ENCODE results near the gene MMP26.

The MMP26 gene

GRCh38 chr11:4740735-4741134 is 36.2 kb downstream of the MMP26 start:
- ChIA-PET CTCF (no interaction called here), POLR2A (no interaction called here)
- TF ChIP-seq HDGF (IDR thresholded peaks at IDR 0.05; ENCODE audit: borderline replicate concordance) = no peak
- no peak for TF ChIP-seq FOXK2 (IDR thresholded peaks at IDR 0.05)
- no peak for TF ChIP-seq SP1 (IDR thresholded peaks at IDR 0.05)
- TF ChIP-seq NFRKB (IDR thresholded peaks at IDR 0.05) = no peak
- TF ChIP-seq ARNT (IDR thresholded peaks at IDR 0.05) = no peak
- no peak for TF ChIP-seq LEF1 (IDR thresholded peaks at IDR 0.05; ENCODE audit: borderline replicate concordance)
- no peak for TF ChIP-seq PKNOX1 (IDR thresholded peaks at IDR 0.05)
- no peak for TF ChIP-seq BHLHE40 (IDR thresholded peaks at IDR 0.05; ENCODE audit: borderline replicate concordance)
- TF ChIP-seq FOXM1 (IDR thresholded peaks at IDR 0.05; ENCODE audit: borderline replicate concordance) = no peak
- TF ChIP-seq SUZ12 (IDR thresholded peaks at IDR 0.05) = no peak
- no peak for TF ChIP-seq FOXA1 (IDR thresholded peaks at IDR 0.05)
- TF ChIP-seq L3MBTL2 (conservative IDR thresholded peaks at IDR 0.05) = no peak
- TF ChIP-seq ZNF384 (IDR thresholded peaks at IDR 0.05) = no peak
- no peak for TF ChIP-seq ELF4 (IDR thresholded peaks at IDR 0.05)
- TF ChIP-seq TARDBP (IDR thresholded peaks at IDR 0.05) = no peak
- no peak for TF ChIP-seq CTBP1 (IDR thresholded peaks at IDR 0.05; ENCODE audit: borderline replicate concordance)
- no peak for DNase-seq (ENCODE audit: extremely low spot score)

GRCh38 chr11:4748438-4748837 is 43.9 kb downstream of the MMP26 start:
- no peak for DNase-seq (ENCODE audit: extremely low spot score)
- TF ChIP-seq FOXA1 (IDR thresholded peaks at IDR 0.05) (no peak), NFRKB (IDR thresholded peaks at IDR 0.05) (no peak), FOXM1 (IDR thresholded peaks at IDR 0.05; ENCODE audit: borderline replicate concordance) (no peak), ELF4 (IDR thresholded peaks at IDR 0.05) (no peak), SUZ12 (IDR thresholded peaks at IDR 0.05) (no peak), PKNOX1 (IDR thresholded peaks at IDR 0.05) (no peak), TARDBP (IDR thresholded peaks at IDR 0.05) (no peak), ZNF384 (IDR thresholded peaks at IDR 0.05) (no peak), LEF1 (IDR thresholded peaks at IDR 0.05; ENCODE audit: borderline replicate concordance) (no peak), HDGF (IDR thresholded peaks at IDR 0.05; ENCODE audit: borderline replicate concordance) (no peak), BHLHE40 (IDR thresholded peaks at IDR 0.05; ENCODE audit: borderline replicate concordance) (no peak), FOXK2 (IDR thresholded peaks at IDR 0.05) (no peak), L3MBTL2 (conservative IDR thresholded peaks at IDR 0.05) (no peak)
- ChIA-PET CTCF (no interaction called here), POLR2A (no interaction called here)

GRCh38 chr11:4751201-4751600 is 46.6 kb downstream of the MMP26 start:
- ChIA-PET CTCF (no interaction called here), POLR2A (no interaction called here)
- DNase-seq (ENCODE audit: extremely low spot score) = no peak
- TF ChIP-seq BHLHE40 (IDR thresholded peaks at IDR 0.05; ENCODE audit: borderline replicate concordance) = no peak
- no peak for TF ChIP-seq CTBP1 (IDR thresholded peaks at IDR 0.05; ENCODE audit: borderline replicate concordance)
- no peak for TF ChIP-seq NFRKB (IDR thresholded peaks at IDR 0.05)
- no peak for TF ChIP-seq SP1 (IDR thresholded peaks at IDR 0.05)
- no peak for TF ChIP-seq FOXA1 (IDR thresholded peaks at IDR 0.05)
- TF ChIP-seq SUZ12 (IDR thresholded peaks at IDR 0.05) = no peak
- TF ChIP-seq PKNOX1 (IDR thresholded peaks at IDR 0.05) = no peak
- no peak for TF ChIP-seq LEF1 (IDR thresholded peaks at IDR 0.05; ENCODE audit: borderline replicate concordance)
- TF ChIP-seq HDGF (IDR thresholded peaks at IDR 0.05; ENCODE audit: borderline replicate concordance) = no peak
- TF ChIP-seq ARNT (IDR thresholded peaks at IDR 0.05) = no peak
- no peak for TF ChIP-seq L3MBTL2 (conservative IDR thresholded peaks at IDR 0.05)
- no peak for TF ChIP-seq FOXM1 (IDR thresholded peaks at IDR 0.05; ENCODE audit: borderline replicate concordance)
- no peak for TF ChIP-seq TARDBP (IDR thresholded peaks at IDR 0.05)
- TF ChIP-seq ZNF384 (IDR thresholded peaks at IDR 0.05) = no peak
- no peak for TF ChIP-seq ELF4 (IDR thresholded peaks at IDR 0.05)
- TF ChIP-seq FOXK2 (IDR thresholded peaks at IDR 0.05) = no peak

Measured in HEK293T (cell line).